K562 (cell line): Measurements from ENCODE around the gene SOX8. TPM values are rescaled to one million over a fixed set of nuclear protein-coding genes. Genes with fewer than 3 reads are reported as not detected.

ENCODE experiments used
- FOXM1 ChIP-seq, 2 experiments: fragments of 450-650 bp in 1 of 2; sonication (generic) in 1 of 2; formaldehyde crosslinking in 1 of 2; IDR thresholded peaks; 2 replicates each; pipeline versions ENCODE4 v1.6.1 to v1.9.0; 2017 to 2022; ENCODE audit warnings: low read depth in 2 of 2, mild to moderate bottlenecking in 2 of 2, missing genetic modification reagents in 1 of 2, moderate library complexity in 1 of 2
- MGA ChIP-seq: fragments of 450-650 bp; IDR thresholded peaks from 2 replicates; pipeline ENCODE4 v1.6.1; 2016; ENCODE audit warnings: mild to moderate bottlenecking, moderate library complexity
- polyA plus RNA-seq, 8 experiments: library from polyadenylated mRNA; depleted of rRNA in 4 of 8; stranded (reverse) in 5 of 8; unstranded in 3 of 8; fragments of >200 nt; fragmentation: Nextera tagmentation in 2 of 8; fragmentation: Illumina TruSeq in 1 of 8; extraction: Ambion mirVana in 2 of 8; extraction: Trizol in 1 of 8; gene quantifications; 2 replicates each; pipeline versions ENCODE4 v1.2.1 to v1.2.3, GENCODE V29; 2011 to 2014; ENCODE audit warnings: inconsistent platforms in 1 of 8, missing spikeins in 1 of 8
- total RNA-seq, 7 experiments: library from RNA; depleted of rRNA in 6 of 7; stranded (reverse); fragments of >200 nt in 6 of 7; fragmentation: Illumina TruSeq in 2 of 7; extraction: Trizol in 2 of 7; gene quantifications; 2 replicates each; pipeline versions ENCODE4 v1.2.1 to v1.2.3, GENCODE V29; 2011 to 2021; ENCODE audit warnings: low replicate concordance in 1 of 7

Gene SOX8
- total and polyA plus RNA-seq, 9 of the 15 experiments (the other 6 are each of a cell fraction or from before 2014, with no cell fraction given) = 0.07 to 0.15 (median 0.15) TPM; not detected in 6

GRCh38 chr16:1014221-1014620, 32.7 kb downstream of the SOX8 start (continued):
- TF ChIP-seq MGA (no peak), FOXM1 (IDR thresholded peaks at IDR 0.05; ENCODE audit: low read depth) (no peak), FOXM1 (CRISPR knock-in tag; IDR thresholded peaks at IDR 0.05; ENCODE audit: low read depth) (no peak)
